HL-60 (cell line): ENCODE measurements around the gene ATP6V1C2.

Experiments
- DNase-seq, 2 experiments: peaks; one replicate each; pipeline ENCODE4 v3.0.0-alpha.2; 2010 to 2020; ENCODE audit warnings: low read depth in 1 of 2, low spot score in 1 of 2
- H3K27ac ChIP-seq: fragments of 250-450 bp; sonication (Bioruptor Pico); replicated peaks from 2 replicates; pipeline ENCODE4 v1.5.1; 2020; ENCODE audit warnings: mild to moderate bottlenecking, moderate library complexity
- H3K27me3 ChIP-seq: fragments of 250-450 bp; sonication (Bioruptor Pico); 2 replicates; pipeline ENCODE4 v1.5.1; 2021; ENCODE audit warnings: mild to moderate bottlenecking, moderate library complexity; ENCODE audit not compliant: insufficient read depth, poor library complexity, severe bottlenecking
- H3K4me3 ChIP-seq: replicated peaks from 2 replicates; pipeline ENCODE4 v1.5.1; 2011; ENCODE audit warnings: mild to moderate bottlenecking, control low read depth, low read length; ENCODE audit not compliant: insufficient read depth
- GABPA ChIP-seq: IDR thresholded peaks from 2 replicates; pipeline ENCODE4 v1.6.1; 2012; ENCODE audit warnings: low read depth
- POLR2AphosphoS5 ChIP-seq: IDR thresholded peaks from 2 replicates; pipeline ENCODE4 v1.6.1; 2012; ENCODE audit warnings: low read depth
- REST ChIP-seq: IDR thresholded peaks from 2 replicates; pipeline ENCODE4 v1.6.1; 2012; ENCODE audit warnings: low read depth; ENCODE audit not compliant: insufficient replicate concordance
- SPI1 ChIP-seq: IDR thresholded peaks from 2 replicates; pipeline ENCODE4 v1.6.1; 2012; ENCODE audit warnings: low read depth, mild to moderate bottlenecking, borderline replicate concordance
- TF ChIP-seq, protein P1 (sequence below): IDR thresholded peaks from one replicate; pipeline ENCODE4 v1.5.1; 2011; ENCODE audit warnings: low read length, control low read depth, inconsistent platforms; ENCODE audit not compliant: insufficient read depth

Gene ATP6V1C2

DNA sequence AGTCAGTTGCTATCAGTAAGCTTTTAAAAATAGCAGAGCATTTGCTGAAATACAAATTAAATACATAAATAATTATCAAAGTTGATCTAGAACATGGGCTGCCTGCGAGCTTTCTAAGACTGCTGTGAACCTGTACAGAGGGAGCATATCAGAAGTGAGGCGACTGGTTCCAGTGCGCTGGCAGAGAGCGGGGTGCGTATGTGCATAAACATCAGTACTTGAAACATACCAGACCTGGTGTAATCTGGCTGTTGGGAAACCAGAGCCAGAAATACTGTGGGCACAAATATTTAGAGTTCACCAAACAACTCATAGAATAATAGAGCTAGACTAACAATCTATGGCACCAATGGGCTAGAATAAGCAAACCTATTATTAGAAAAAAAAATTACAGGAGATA lies 63.8 kb downstream of the ATP6V1C2 start:
- Histone ChIP-seq H3K27me3 (no peaks in the 10 kb centered on the region), H3K4me3 (no peak overlapping the region), H3K27ac (no peak overlapping the region)
- TF ChIP-seq, protein P1, sequence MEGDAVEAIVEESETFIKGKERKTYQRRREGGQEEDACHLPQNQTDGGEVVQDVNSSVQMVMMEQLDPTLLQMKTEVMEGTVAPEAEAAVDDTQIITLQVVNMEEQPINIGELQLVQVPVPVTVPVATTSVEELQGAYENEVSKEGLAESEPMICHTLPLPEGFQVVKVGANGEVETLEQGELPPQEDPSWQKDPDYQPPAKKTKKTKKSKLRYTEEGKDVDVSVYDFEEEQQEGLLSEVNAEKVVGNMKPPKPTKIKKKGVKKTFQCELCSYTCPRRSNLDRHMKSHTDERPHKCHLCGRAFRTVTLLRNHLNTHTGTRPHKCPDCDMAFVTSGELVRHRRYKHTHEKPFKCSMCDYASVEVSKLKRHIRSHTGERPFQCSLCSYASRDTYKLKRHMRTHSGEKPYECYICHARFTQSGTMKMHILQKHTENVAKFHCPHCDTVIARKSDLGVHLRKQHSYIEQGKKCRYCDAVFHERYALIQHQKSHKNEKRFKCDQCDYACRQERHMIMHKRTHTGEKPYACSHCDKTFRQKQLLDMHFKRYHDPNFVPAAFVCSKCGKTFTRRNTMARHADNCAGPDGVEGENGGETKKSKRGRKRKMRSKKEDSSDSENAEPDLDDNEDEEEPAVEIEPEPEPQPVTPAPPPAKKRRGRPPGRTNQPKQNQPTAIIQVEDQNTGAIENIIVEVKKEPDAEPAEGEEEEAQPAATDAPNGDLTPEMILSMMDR = no peak
- no peak for TF ChIP-seq GABPA
- TF ChIP-seq REST = no peak
- no peak for TF ChIP-seq POLR2AphosphoS5
- no peak for TF ChIP-seq SPI1
- no peak for DNase-seq

GRCh38 chr2:10786240-10786982 lies 65.0 kb downstream of the ATP6V1C2 start:
- Histone ChIP-seq H3K27ac (no peak overlapping the region), H3K27me3 (no peaks in the 10 kb centered on the region), H3K4me3 (no peak overlapping the region)
- TF ChIP-seq, protein P1 = no peak
- no peak for TF ChIP-seq GABPA
- no peak for DNase-seq

- no peak for DNase-seq
- H3K4me3 ChIP-seq = no peak overlapping the region
- no peak overlapping the region for H3K27ac ChIP-seq
- TF ChIP-seq, protein P1 = no peak
- TF ChIP-seq GABPA = no peak
- no peak for TF ChIP-seq POLR2AphosphoS5
- no peak for TF ChIP-seq REST
- no peak for TF ChIP-seq SPI1
- no peaks in the 10 kb centered on the region for H3K27me3 ChIP-seq
Observed at GRCh38 chr2:10787176-10787968, 65.9 kb downstream of the ATP6V1C2 start.
